Thyroid gland (tissue), 4 donors: Measurements from ENCODE around the gene EPB41L4A. TPM values are rescaled to one million over a fixed set of nuclear protein-coding genes. Genes with fewer than 3 reads are reported as not detected.

Source experiments
- DNase-seq, 2 donors: peaks; one replicate each; pipeline ENCODE4 v3.0.0-alpha.2; 2019
- H3K27ac ChIP-seq, 3 donors: fragments of 200-600 bp; sonication (generic); 1 replicate in 2 of 3; 2 replicates in 1 of 3; pipeline ENCODE4 v1.5.1; 2016 to 2019; ENCODE audit warnings: mild to moderate bottlenecking in 1 of 3, moderate library complexity in 1 of 3
- H3K27me3 ChIP-seq: fragments of 200-600 bp; sonication (generic); one replicate; pipeline ENCODE4 v1.5.1; 2019
- H3K36me3 ChIP-seq, 2 donors: fragments of 200-600 bp; sonication (generic); one replicate each; pipeline ENCODE4 v1.5.1; 2016 to 2019
- H3K4me1 ChIP-seq, 2 donors: fragments of 200-600 bp; sonication (generic); one replicate each; pipeline ENCODE4 v1.5.1; 2017 to 2019
- H3K4me3 ChIP-seq, 3 donors: fragments of 200-600 bp; sonication (generic); replicated peaks in 1 of 3; 1 replicate in 2 of 3; 2 replicates in 1 of 3; pipeline ENCODE4 v1.5.1; 2016; ENCODE audit warnings: mild to moderate bottlenecking in 1 of 3
- H3K9me3 ChIP-seq: fragments of 200-600 bp; sonication (generic); one replicate; pipeline ENCODE4 v1.5.1; 2017
- POLR2A ChIP-seq, 2 donors: fragments of 450-650 bp; IDR thresholded peaks; one replicate each; pipeline ENCODE4 v1.6.1; 2017; ENCODE audit warnings: antibody characterized with exemption in 2 of 2, mild to moderate bottlenecking in 2 of 2, moderate library complexity in 1 of 2
- WGBS, 2 donors: methylation state at CpG; one replicate each; pipeline ENCODE4 v1.1.5; 2017; 5-methylcytosine and 5-hydroxymethylcytosine counted together
- intact Hi-C: fragments of 100-400 bp; cut with DNase I; formaldehyde crosslinking; loops from one replicate; pipeline ENCODE4 v1.15.1; 2023
- total RNA-seq, 4 donors: library from RNA; depleted of rRNA; stranded (reverse); fragments of >200 nt; gene quantifications; one replicate each; pipeline ENCODE4 v1.2.3, GENCODE V29; 2016
- TF ChIP-seq, protein P1 (sequence below), 6 experiments: fragments of 200-600 bp in 3 of 6; fragments of 450-650 bp in 3 of 6; sonication (generic) in 3 of 6; IDR thresholded peaks; one replicate each; pipeline ENCODE4 v1.5.1; 2016 to 2019; ENCODE audit warnings: antibody characterized with exemption in 6 of 6, mild to moderate bottlenecking in 2 of 6, inconsistent platforms in 1 of 6, moderate library complexity in 1 of 6

EPB41L4A gene
- total RNA-seq, 4 donors from 2014 or later = 31.9 to 44.2 (median 37.5) TPM

DNA sequence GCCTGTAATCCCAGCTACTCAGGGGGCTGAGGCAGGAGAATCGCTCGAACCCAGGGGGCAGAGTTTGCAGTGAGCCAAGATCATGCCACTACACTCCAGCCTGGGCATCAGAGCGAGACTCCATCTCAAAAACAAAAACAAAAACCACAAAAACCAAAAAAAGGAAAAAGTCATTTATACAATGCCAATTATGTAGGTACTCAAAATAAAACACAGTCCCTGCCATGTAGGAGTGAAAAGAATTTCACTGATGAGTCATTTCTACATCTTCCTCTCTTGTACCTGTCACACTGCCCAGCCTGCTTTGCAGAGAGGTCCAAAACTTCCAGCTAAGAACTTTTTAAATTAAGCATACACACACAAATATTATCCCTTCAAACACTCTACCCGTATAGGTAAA lies 215.8 kb downstream of the EPB41L4A start:
- Histone ChIP-seq H3K36me3 (no peaks in the 10 kb centered on the region), H3K9me3 (no peaks in the 10 kb centered on the region), H3K27me3 (no peaks in the 10 kb centered on the region), H3K4me3 (no peak overlapping the region), H3K27ac (no peak overlapping the region), H3K4me1 (no peaks in the 10 kb centered on the region)
- intact Hi-C loops = no loop called here
- WGBS, 2 donors = 95 to 97% methylated on average over 4 of the region's 4 CpGs
- TF ChIP-seq, protein P1, sequence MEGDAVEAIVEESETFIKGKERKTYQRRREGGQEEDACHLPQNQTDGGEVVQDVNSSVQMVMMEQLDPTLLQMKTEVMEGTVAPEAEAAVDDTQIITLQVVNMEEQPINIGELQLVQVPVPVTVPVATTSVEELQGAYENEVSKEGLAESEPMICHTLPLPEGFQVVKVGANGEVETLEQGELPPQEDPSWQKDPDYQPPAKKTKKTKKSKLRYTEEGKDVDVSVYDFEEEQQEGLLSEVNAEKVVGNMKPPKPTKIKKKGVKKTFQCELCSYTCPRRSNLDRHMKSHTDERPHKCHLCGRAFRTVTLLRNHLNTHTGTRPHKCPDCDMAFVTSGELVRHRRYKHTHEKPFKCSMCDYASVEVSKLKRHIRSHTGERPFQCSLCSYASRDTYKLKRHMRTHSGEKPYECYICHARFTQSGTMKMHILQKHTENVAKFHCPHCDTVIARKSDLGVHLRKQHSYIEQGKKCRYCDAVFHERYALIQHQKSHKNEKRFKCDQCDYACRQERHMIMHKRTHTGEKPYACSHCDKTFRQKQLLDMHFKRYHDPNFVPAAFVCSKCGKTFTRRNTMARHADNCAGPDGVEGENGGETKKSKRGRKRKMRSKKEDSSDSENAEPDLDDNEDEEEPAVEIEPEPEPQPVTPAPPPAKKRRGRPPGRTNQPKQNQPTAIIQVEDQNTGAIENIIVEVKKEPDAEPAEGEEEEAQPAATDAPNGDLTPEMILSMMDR (IDR thresholded peaks at IDR 0.05) = no peak
- no peak for TF ChIP-seq POLR2A (IDR thresholded peaks at IDR 0.05)
- DNase-seq = no peak

DNA sequence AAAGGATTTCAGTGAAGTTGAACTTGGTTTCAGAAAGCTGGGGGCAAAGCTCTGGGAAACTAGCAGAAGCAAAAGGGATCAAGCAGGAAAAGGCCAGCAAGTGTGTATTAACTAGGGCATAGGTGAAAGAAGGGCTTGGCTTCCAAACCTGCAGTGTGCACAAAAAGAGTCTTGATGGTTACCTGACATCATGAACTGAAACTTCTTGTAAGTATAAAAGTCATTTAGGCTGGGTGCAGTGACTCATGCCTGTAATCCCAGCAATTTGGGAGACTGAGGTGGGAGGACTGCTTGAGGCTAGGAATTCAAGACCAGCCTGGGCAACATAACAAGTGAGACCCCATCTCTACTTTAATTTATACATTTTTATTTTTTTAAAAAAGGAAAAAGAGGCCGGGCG lies 216.4 kb downstream of the EPB41L4A start:
- Histone ChIP-seq H3K9me3 (no peaks in the 10 kb centered on the region), H3K4me3 (no peak overlapping the region), H3K36me3 (no peaks in the 10 kb centered on the region), H3K4me1 (no peaks in the 10 kb centered on the region), H3K27me3 (no peaks in the 10 kb centered on the region), H3K27ac (no peak overlapping the region)
- DNase-seq = no peak
- intact Hi-C loops = no loop called here
- 93 to 94% methylated on average over 2 of the region's 2 CpGs for WGBS, 2 donors
- TF ChIP-seq, protein P1 (IDR thresholded peaks at IDR 0.05) = no peak
- no peak for TF ChIP-seq POLR2A (IDR thresholded peaks at IDR 0.05)

DNA sequence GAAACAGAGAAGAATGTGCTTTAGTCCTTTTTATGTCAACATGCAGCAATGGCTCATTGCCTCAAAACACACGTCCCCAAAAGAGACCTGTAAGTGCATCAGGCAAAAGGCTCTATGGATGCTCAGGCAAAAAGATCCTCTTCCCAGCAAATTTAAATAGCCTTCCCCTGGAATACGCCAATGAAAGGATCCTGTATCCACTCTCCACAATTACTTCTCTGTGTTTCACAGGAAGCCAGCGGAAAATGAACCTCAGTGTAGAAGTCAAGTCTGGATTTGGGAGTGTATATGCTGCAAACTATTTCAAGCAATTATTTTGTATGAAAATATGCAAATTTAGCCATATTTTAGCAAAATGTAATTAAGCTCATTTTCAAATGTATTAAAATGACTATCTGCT lies 217.9 kb downstream of the EPB41L4A start:
- Histone ChIP-seq H3K4me3 (no peak overlapping the region), H3K4me1 (peaks cover 0 to 5% of the 10 kb centered on the region in 2 donors), H3K27ac (no peak overlapping the region), H3K36me3 (no peaks in the 10 kb centered on the region), H3K27me3 (no peaks in the 10 kb centered on the region), H3K9me3 (no peaks in the 10 kb centered on the region)
- intact Hi-C loops = no loop called here
- 96 to 97% methylated on average over 3 of the region's 3 CpGs for WGBS, 2 donors
- DNase-seq = no peak
- no peak for TF ChIP-seq POLR2A (IDR thresholded peaks at IDR 0.05)
- TF ChIP-seq, protein P1 (IDR thresholded peaks at IDR 0.05) = no peak

DNA sequence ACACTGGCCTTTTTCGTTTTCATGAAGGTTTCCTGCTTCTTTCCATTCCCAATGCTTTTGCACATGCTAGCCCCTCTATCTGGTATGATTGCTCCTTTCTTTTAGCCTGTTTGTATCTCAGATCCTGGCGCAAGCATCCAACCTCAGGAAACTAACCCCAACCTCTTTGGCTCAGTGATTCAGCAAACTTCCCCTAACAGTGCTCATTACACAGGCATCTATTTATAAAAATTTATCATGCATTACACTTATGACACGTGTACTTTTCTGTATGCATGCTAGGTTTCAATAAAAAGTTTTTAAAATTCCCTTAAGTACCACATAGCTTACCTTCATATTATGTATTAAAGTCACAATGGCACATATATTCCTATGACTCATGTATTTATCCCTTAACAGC lies 218.9 kb downstream of the EPB41L4A start:
- Histone ChIP-seq H3K36me3 (no peaks in the 10 kb centered on the region), H3K9me3 (no peaks in the 10 kb centered on the region), H3K4me3 (no peak overlapping the region), H3K4me1 (peaks cover 0 to 5% of the 10 kb centered on the region in 2 donors), H3K27ac (no peak overlapping the region), H3K27me3 (no peaks in the 10 kb centered on the region)
- 89 to 92% methylated on average over 3 of the region's 3 CpGs for WGBS, 2 donors
- intact Hi-C loops = no loop called here
- no peak for TF ChIP-seq POLR2A (IDR thresholded peaks at IDR 0.05)
- TF ChIP-seq, protein P1 (IDR thresholded peaks at IDR 0.05) = no peak
- DNase-seq = no peak

DNA sequence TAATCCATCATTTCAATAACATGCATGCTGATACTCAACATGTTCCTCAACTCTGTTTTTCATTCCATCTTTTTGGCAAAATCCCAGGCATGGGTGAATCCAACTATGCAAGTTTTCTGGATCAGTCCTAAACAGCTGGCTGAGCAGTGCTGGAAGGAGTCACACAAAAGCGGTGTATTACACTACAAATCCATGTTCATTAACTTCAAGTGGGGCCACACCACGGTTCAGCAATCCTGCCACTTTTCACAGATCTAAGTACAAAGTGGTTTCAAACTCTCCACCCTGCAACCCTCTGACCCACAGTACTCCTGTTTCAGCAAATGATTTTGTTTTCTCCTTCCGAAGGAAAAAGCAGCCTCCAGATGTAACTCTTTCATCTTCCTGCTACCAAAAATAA lies 222.5 kb downstream of the EPB41L4A start:
- 29 to 36% methylated on average over 3 of the region's 3 CpGs for WGBS, 2 donors
- TF ChIP-seq, protein P1 (IDR thresholded peaks at IDR 0.05) = no peak
- TF ChIP-seq POLR2A (IDR thresholded peaks at IDR 0.05) = no peak
- H3K4me3 ChIP-seq = no peak overlapping the region
- H3K27me3 ChIP-seq = no peaks in the 10 kb centered on the region
- H3K27ac ChIP-seq = no peak overlapping the region
- peaks cover 0 to 3% of the 10 kb centered on the region in 2 donors for H3K36me3 ChIP-seq
- intact Hi-C loops = no loop called here
- H3K9me3 ChIP-seq = no peaks in the 10 kb centered on the region
- H3K4me1 ChIP-seq = peaks cover 0 to 5% of the 10 kb centered on the region in 2 donors
- peak; percentile 11 to 26 for DNase-seq
